H1 (cell line): ENCODE results near the gene HYDIN. TPM values are rescaled to one million over a fixed set of nuclear protein-coding genes. Genes with fewer than 3 reads are reported as not detected.

Experiments
- CTCF ChIA-PET: fragments of 300-600 bp; sonication (Branson Sonifier 250); formaldehyde crosslinking; loops from one replicate; lab custom pipeline; 2021; ENCODE audit not compliant: partially characterized antibody; lab: Charles Lee
- POLR2A ChIA-PET: fragments of 300-600 bp; sonication (Branson Sonifier 250); formaldehyde crosslinking; loops from one replicate; lab custom pipeline; 2021; ENCODE audit warnings: inconsistent platforms; ENCODE audit not compliant: partially characterized antibody; lab: Charles Lee
- DNase-seq, 2 experiments: peaks; one replicate each; pipeline versions ENCODE4 v3.0.0 to v3.0.0-alpha.2; 2010 to 2022; ENCODE audit warnings: low spot score in 2 of 2, low read depth in 1 of 2, mixed read lengths in 1 of 2
- FAIRE-seq: peaks from 2 replicates; lab custom pipeline; 2011; peaks lifted over from hg19 to GRCh38; lab: Jason Lieb, UNC
- H2AFZ ChIP-seq: 2 replicates; pipeline ENCODE4 v1.8.1; 2012; ENCODE audit warnings: low read length, inconsistent platforms
- H2AK5ac ChIP-seq: 2 replicates; pipeline ENCODE4 v1.6.1; 2013; ENCODE audit warnings: low read depth, low read length
- H2BK120ac ChIP-seq: replicated peaks from 2 replicates; pipeline ENCODE3; 2013; ENCODE audit warnings: low read depth, low read length, inconsistent platforms
- H2BK12ac ChIP-seq: 2 replicates; pipeline ENCODE4 v1.6.1; 2013; ENCODE audit warnings: low read depth, low read length
- H2BK15ac ChIP-seq: 2 replicates; pipeline ENCODE4 v1.6.1; 2013; ENCODE audit warnings: low read length
- H2BK20ac ChIP-seq: 2 replicates; pipeline ENCODE4 v1.6.1; 2013; ENCODE audit warnings: low read length
- H2BK5ac ChIP-seq: 2 replicates; pipeline ENCODE4 v1.6.1; 2013; ENCODE audit warnings: low read depth, low read length
- H3K14ac ChIP-seq: 2 replicates; pipeline ENCODE4 v1.6.1; 2013; ENCODE audit warnings: inconsistent platforms; ENCODE audit not compliant: insufficient read length
- H3K18ac ChIP-seq: 2 replicates; pipeline ENCODE4 v1.6.1; 2013; ENCODE audit warnings: low read length; ENCODE audit errors: extremely low read depth
- H3K23ac ChIP-seq: 2 replicates; pipeline ENCODE4 v1.6.1; 2013; ENCODE audit warnings: inconsistent platforms; ENCODE audit not compliant: insufficient read length
- H3K23me2 ChIP-seq: 2 replicates; pipeline ENCODE4 v1.6.1; 2013; ENCODE audit warnings: low read depth, low read length
- H3K27ac ChIP-seq: 2 replicates; pipeline ENCODE4 v1.6.1; 2011; ENCODE audit warnings: low read depth, low read length, inconsistent platforms
- H3K27me3 ChIP-seq, 4 experiments: replicated peaks in 1 of 4; 1 replicate in 1 of 4; 2 replicates in 3 of 4; pipeline versions ENCODE4 v1.6.1 to v1.8.1; 2011 to 2013; ENCODE audit warnings: low read length in 3 of 4, mild to moderate bottlenecking in 3 of 4, inconsistent platforms in 2 of 4, mixed read lengths in 2 of 4, moderate library complexity in 1 of 4; ENCODE audit not compliant: control insufficient read depth in 3 of 4, insufficient read depth in 3 of 4; ENCODE audit errors: extremely low read depth in 1 of 4
- H3K36me3 ChIP-seq, 4 experiments: 2 replicates each; pipeline versions ENCODE4 v1.6.1 to v1.8.1; 2011 to 2013; ENCODE audit warnings: mild to moderate bottlenecking in 4 of 4, low read length in 3 of 4, moderate library complexity in 2 of 4, control low read depth in 1 of 4, inconsistent platforms in 1 of 4; ENCODE audit not compliant: insufficient read depth in 4 of 4, control insufficient read depth in 2 of 4
- H3K4ac ChIP-seq: replicated peaks from 2 replicates; pipeline ENCODE3; 2013; ENCODE audit warnings: low read length, low read depth, mixed read lengths, inconsistent platforms; ENCODE audit not compliant: insufficient read length
- H3K4me1 ChIP-seq, 4 experiments: replicated peaks in 1 of 4; 1 replicate in 1 of 4; 2 replicates in 3 of 4; pipeline versions ENCODE4 v1.6.1 to v1.8.1; 2011 to 2013; ENCODE audit warnings: low read length in 3 of 4, inconsistent platforms in 2 of 4, mixed read lengths in 1 of 4; ENCODE audit not compliant: insufficient read depth in 4 of 4, control insufficient read depth in 3 of 4
- H3K4me2 ChIP-seq, 2 experiments: 2 replicates each; pipeline versions ENCODE4 v1.6.1 to v1.8.1; 2011 to 2013; ENCODE audit warnings: low read depth in 2 of 2, low read length in 2 of 2, control low read depth in 1 of 2, inconsistent platforms in 1 of 2, mild to moderate bottlenecking in 1 of 2; ENCODE audit not compliant: insufficient read depth in 1 of 2
- H3K4me3 ChIP-seq, 4 experiments: fragments of 200-600, 300-600 bp in 1 of 4; sonication (generic), shearing (Covaris generic), sonication (Bioruptor Twin) in 1 of 4; 2 replicates each; pipeline versions ENCODE4 v1.5.1 to v1.8.1; 2011 to 2016; ENCODE audit warnings: low read length in 4 of 4, low read depth in 3 of 4, control low read depth in 2 of 4, inconsistent platforms in 2 of 4, mild to moderate bottlenecking in 2 of 4, mixed read lengths in 1 of 4, moderate library complexity in 1 of 4; ENCODE audit not compliant: insufficient read depth in 2 of 4; ENCODE audit errors: extremely low read depth in 1 of 4
- H3K56ac ChIP-seq: replicated peaks from 2 replicates; pipeline ENCODE3; 2013; ENCODE audit warnings: low read depth, mild to moderate bottlenecking, mixed read lengths, low read length, inconsistent platforms; ENCODE audit not compliant: insufficient read length
- H3K79me1 ChIP-seq: 2 replicates; pipeline ENCODE4 v1.6.1; 2013; ENCODE audit warnings: low read depth, low read length, control low read depth
- H3K79me2 ChIP-seq, 2 experiments: 2 replicates each; pipeline versions ENCODE4 v1.6.1 to v1.8.1; 2012 to 2013; ENCODE audit warnings: low read length in 2 of 2, mild to moderate bottlenecking in 2 of 2, inconsistent platforms in 1 of 2; ENCODE audit not compliant: insufficient read depth in 2 of 2, control insufficient read depth in 1 of 2
- H3K9ac ChIP-seq, 4 experiments: replicated peaks in 1 of 4; 1 replicate in 1 of 4; 2 replicates in 3 of 4; pipeline versions ENCODE4 v1.6.1 to v1.8.1; 2011 to 2013; ENCODE audit warnings: low read depth in 3 of 4, low read length in 3 of 4, control low read depth in 2 of 4, mild to moderate bottlenecking in 2 of 4, moderate library complexity in 2 of 4, inconsistent platforms in 1 of 4; ENCODE audit errors: extremely low read depth in 1 of 4
- H3K9me3 ChIP-seq, 2 experiments: 2 replicates each; pipeline versions ENCODE4 v1.6.1 to v1.8.1; 2012 to 2013; ENCODE audit warnings: mild to moderate bottlenecking in 2 of 2, moderate library complexity in 2 of 2, control low read depth in 1 of 2, inconsistent platforms in 1 of 2, low read depth in 1 of 2, low read length in 1 of 2, mixed read lengths in 1 of 2; ENCODE audit not compliant: insufficient read depth in 2 of 2
- H4K20me1 ChIP-seq, 2 experiments: replicated peaks in 1 of 2; 2 replicates each; pipeline versions ENCODE3 to v1.8.1; 2011 to 2013; ENCODE audit warnings: inconsistent platforms in 2 of 2, low read length in 2 of 2, mild to moderate bottlenecking in 1 of 2; ENCODE audit not compliant: insufficient read depth in 2 of 2, control insufficient read depth in 1 of 2
- H4K5ac ChIP-seq: 2 replicates; pipeline ENCODE4 v1.6.1; 2013; ENCODE audit warnings: low read length, low read depth, mixed read lengths, inconsistent platforms; ENCODE audit not compliant: insufficient read length
- H4K8ac ChIP-seq: 2 replicates; pipeline ENCODE4 v1.8.0; 2013; ENCODE audit warnings: mild to moderate bottlenecking, moderate library complexity, low read length, inconsistent platforms; ENCODE audit not compliant: insufficient read depth; ENCODE audit errors: extremely low read depth
- H4K91ac ChIP-seq: replicated peaks from 2 replicates; pipeline ENCODE3; 2013; ENCODE audit warnings: low read length, mixed read lengths, inconsistent platforms; ENCODE audit not compliant: insufficient read length
- RFX5 ChIP-seq: IDR thresholded peaks from 2 replicates; pipeline ENCODE4 v1.6.1; 2011; ENCODE audit warnings: low read depth, low read length, improper control_type of control experiment, borderline replicate concordance
- TBP ChIP-seq: IDR thresholded peaks from 2 replicates; pipeline ENCODE4 v1.6.1; 2011; ENCODE audit warnings: low read depth, low read length, improper control_type of control experiment
- WGBS, 2 experiments: shearing (Covaris generic) in 1 of 2; methylation state at CpG; one replicate each; pipeline versions ENCODE4 v1.1.6 to v1.1.7; 2013 to 2015; ENCODE audit warnings: low lambda C conversion rate in 2 of 2, mixed read lengths in 2 of 2, inconsistent platforms in 1 of 2, low coverage in 1 of 2, missing lambda C conversion rate in 1 of 2; ENCODE audit not compliant: insufficient replicate concordance in 2 of 2, insufficient coverage in 1 of 2, insufficient read length in 1 of 2; ENCODE audit errors: extremely low coverage in 1 of 2, missing lambda C conversion rate in 1 of 2; 5-methylcytosine and 5-hydroxymethylcytosine counted together
- polyA plus RNA-seq, 7 experiments: library from polyadenylated mRNA; depleted of rRNA in 3 of 7; stranded (reverse) in 5 of 7; unstranded in 2 of 7; fragments of >200 nt in 5 of 7; fragments of 200-250 nt in 2 of 7; gene quantifications; 1 replicate in 5 of 7; 2 replicates in 1 of 7; 4 replicates in 1 of 7; pipeline versions ENCODE4 v1.2.1 to v1.2.3, GENCODE V29; 2011 to 2013; ENCODE audit warnings: missing spikeins in 2 of 7, mixed read lengths in 2 of 7
- total RNA-seq: library from RNA; stranded (reverse); fragmentation: NEBNext Ultra II Directional; extraction: Animal tissue kit (Norgen Biotek cat#: 25700); gene quantifications from 2 replicates; pipeline ENCODE4 v1.2.1, GENCODE V29; 2021

Gene HYDIN
- total and polyA plus RNA-seq, 2 of the 8 experiments (the other 6 are each of a cell fraction or from before 2014, with no cell fraction given): 1.1 to 1.8 TPM

- H4K5ac ChIP-seq: no peak overlapping the region
- no peak overlapping the region for H3K23ac ChIP-seq
- H3K4me2 ChIP-seq: no peak overlapping the region
- H4K8ac ChIP-seq: no peak overlapping the region
- no peaks in the 10 kb centered on the region for H3K4me1 ChIP-seq
- no peak overlapping the region for H3K18ac ChIP-seq
- H4K20me1 ChIP-seq: no peaks in the 10 kb centered on the region
- no peaks in the 10 kb centered on the region for H3K23me2 ChIP-seq
- H3K79me1 ChIP-seq: no peaks in the 10 kb centered on the region
- H3K4ac ChIP-seq: no peak overlapping the region
- H2AK5ac ChIP-seq: no peak overlapping the region
- FAIRE-seq (no peak), DNase-seq (no peak)
- TF ChIP-seq TBP (no peak), RFX5 (no peak)
- no peak overlapping the region for H2BK15ac ChIP-seq
- no peaks in the 10 kb centered on the region for H3K36me3 ChIP-seq
- no peak overlapping the region for H2AFZ ChIP-seq
- H3K9me3 ChIP-seq: no peaks in the 10 kb centered on the region
- H3K9ac ChIP-seq: no peak overlapping the region
- no peak overlapping the region for H3K14ac ChIP-seq
- H3K56ac ChIP-seq: no peak overlapping the region
- H2BK120ac ChIP-seq: no peak overlapping the region
- no peaks in the 10 kb centered on the region for H3K79me2 ChIP-seq
- H4K91ac ChIP-seq: no peak overlapping the region
- H3K27me3 ChIP-seq: no peaks in the 10 kb centered on the region
- no peak overlapping the region for H2BK12ac ChIP-seq
- H2BK20ac ChIP-seq: no peak overlapping the region
- H3K4me3 ChIP-seq: no peak overlapping the region
- 94% methylated on average over 9 of the region's 9 CpGs; no CpG with 5 or more reads in 1 of the 2 experiments for WGBS, 2 experiments
- ChIA-PET POLR2A (no interaction called here), CTCF (interaction anchor here (1.2 to 1.3 kb wide), 2 partner anchors 122 to 123 kb away, joined by 3 read pairs; no protein-coding TSS in a partner anchor)
- no peak overlapping the region for H3K27ac ChIP-seq
- H2BK5ac ChIP-seq: no peak overlapping the region
These were observed 41.4 kb downstream of the HYDIN start for GRCh38 chr16:71188956-71189712.
